SK-N-SH (cell line): ENCODE measurements around the gene FAM83F. TPM values are rescaled to one million over a fixed set of nuclear protein-coding genes. Genes with fewer than 3 reads are reported as not detected.

Experiments
- CTCF ChIA-PET: fragments of 300-600, 350-600 bp; formaldehyde crosslinking; extraction: SDS; loops from one replicate; lab custom pipeline; 2021; lab: Yijun Ruan, JAX
- POLR2A ChIA-PET: fragments of 350-600 bp; sonication (Branson Sonifier 250); formaldehyde crosslinking; extraction: SDS; loops from one replicate; lab custom pipeline; 2020; ENCODE audit warnings: antibody characterized with exemption, inconsistent platforms; lab: Yijun Ruan, JAX
- DNase-seq: peaks from one replicate; pipeline ENCODE4 v3.0.0; 2012
- H2AFZ ChIP-seq: fragments of 200-600 bp; sonication (generic); 2 replicates; pipeline ENCODE4 v1.8.1; 2016; ENCODE audit warnings: antibody characterized with exemption, mild to moderate bottlenecking, low read depth
- H3F3A ChIP-seq: fragments of 200-600 bp; sonication (generic); replicated peaks from 2 replicates; pipeline ENCODE3; 2016; ENCODE audit warnings: antibody characterized with exemption, mild to moderate bottlenecking; ENCODE audit not compliant: insufficient read depth
- H3K27ac ChIP-seq, 2 experiments: fragments of 200-500 bp in 1 of 2; fragments of 200-600 bp in 1 of 2; sonication (Bioruptor generic) in 1 of 2; sonication (generic), shearing (Covaris generic) in 1 of 2; 2 replicates each; pipeline versions ENCODE4 v1.5.1 to v1.6.1; 2014 to 2016; ENCODE audit warnings: low read depth in 2 of 2, inconsistent platforms in 1 of 2, low read length in 1 of 2, mild to moderate bottlenecking in 1 of 2, mixed read lengths in 1 of 2
- H3K27me3 ChIP-seq: fragments of 200-600 bp; sonication (generic), shearing (Covaris generic); 2 replicates; pipeline ENCODE4 v1.6.1; 2016; ENCODE audit warnings: mixed run types; ENCODE audit not compliant: insufficient read depth
- H3K36me3 ChIP-seq, 2 experiments: fragments of 200-500 bp in 1 of 2; fragments of 200-600 bp in 1 of 2; sonication (Bioruptor generic) in 1 of 2; sonication (generic) in 1 of 2; replicated peaks in 1 of 2; 2 replicates each; pipeline versions ENCODE3 to v1.5.1; 2014 to 2016; ENCODE audit warnings: low read length in 1 of 2, mild to moderate bottlenecking in 1 of 2; ENCODE audit not compliant: insufficient read depth in 2 of 2, control insufficient read depth in 1 of 2
- H3K4me1 ChIP-seq, 2 experiments: fragments of 200-500 bp in 1 of 2; fragments of 200-600 bp in 1 of 2; sonication (Bioruptor generic) in 1 of 2; sonication (generic), shearing (Covaris generic) in 1 of 2; 2 replicates each; pipeline versions ENCODE4 v1.5.1 to v1.6.1; 2014 to 2016; ENCODE audit warnings: low read depth in 1 of 2, low read length in 1 of 2, mixed run types in 1 of 2; ENCODE audit not compliant: insufficient read depth in 2 of 2, control insufficient read depth in 1 of 2
- H3K4me2 ChIP-seq: fragments of 200-600 bp; sonication (generic), shearing (Covaris generic); 2 replicates; pipeline ENCODE4 v1.6.1; 2017; ENCODE audit warnings: mixed run types
- H3K4me3 ChIP-seq, 2 experiments: fragments of 200-500 bp in 1 of 2; fragments of 200-600 bp in 1 of 2; sonication (Bioruptor generic) in 1 of 2; sonication (generic), shearing (Covaris generic) in 1 of 2; 2 replicates each; pipeline versions ENCODE4 v1.5.1 to v1.8.1; 2014 to 2016; ENCODE audit warnings: low read depth in 2 of 2, inconsistent platforms in 1 of 2, low read length in 1 of 2, mild to moderate bottlenecking in 1 of 2, mixed read lengths in 1 of 2, moderate library complexity in 1 of 2
- H3K79me2 ChIP-seq: fragments of 200-600 bp; sonication (generic); 2 replicates; pipeline ENCODE4 v1.8.1; 2017; ENCODE audit warnings: mild to moderate bottlenecking; ENCODE audit not compliant: insufficient read depth
- H3K9ac ChIP-seq: fragments of 200-600 bp; sonication (generic); 2 replicates; pipeline ENCODE4 v1.6.1; 2017; ENCODE audit warnings: mixed run types
- H3K9me2 ChIP-seq: fragments of 200-600 bp; sonication (generic); 2 replicates; pipeline ENCODE4 v1.6.1; 2017; ENCODE audit warnings: mixed run types
- H3K9me3 ChIP-seq: fragments of 200-600 bp; sonication (generic); 2 replicates; pipeline ENCODE4 v1.6.1; 2017; ENCODE audit warnings: mixed run types, mild to moderate bottlenecking, moderate library complexity
- H4K20me1 ChIP-seq: fragments of 200-600 bp; sonication (generic); 2 replicates; pipeline ENCODE4 v1.6.1; 2017; ENCODE audit warnings: mild to moderate bottlenecking, mixed run types; ENCODE audit not compliant: insufficient read depth
- CTCF ChIP-seq: fragments of 200-600 bp; sonication (generic); IDR thresholded peaks from 2 replicates; pipeline ENCODE4 v1.6.1; 2017; ENCODE audit warnings: antibody characterized with exemption, mild to moderate bottlenecking, moderate library complexity
- EZH2phosphoT487 ChIP-seq: fragments of 200-600 bp; sonication (generic); IDR thresholded peaks from 2 replicates; pipeline ENCODE4 v1.6.1; 2017; ENCODE audit warnings: low read depth, mixed run types, mild to moderate bottlenecking, antibody characterized with exemption, moderate library complexity, borderline replicate concordance
- FOSL2 ChIP-seq: IDR thresholded peaks from 2 replicates; pipeline ENCODE4 v1.4.0; 2012; ENCODE audit warnings: low read depth, mild to moderate bottlenecking, moderate library complexity, borderline replicate concordance
- FOXJ3 ChIP-seq: sonication (generic); formaldehyde crosslinking; IDR thresholded peaks from 2 replicates; pipeline ENCODE4 v1.5.1; 2020; ENCODE audit warnings: mild to moderate bottlenecking, missing genetic modification reagents
- GATA2 ChIP-seq: sonication (generic); formaldehyde crosslinking; IDR thresholded peaks from 2 replicates; pipeline ENCODE4 v1.5.0; 2020; ENCODE audit warnings: mild to moderate bottlenecking, missing genetic modification reagents
- JUND ChIP-seq: IDR thresholded peaks from 2 replicates; pipeline ENCODE4 v1.4.0; 2012
- MAX ChIP-seq: IDR thresholded peaks from 2 replicates; pipeline ENCODE4 v1.4.0; 2012; ENCODE audit warnings: low read depth
- MXI1 ChIP-seq: IDR thresholded peaks from 2 replicates; pipeline ENCODE4 v1.6.1; 2012; ENCODE audit warnings: mild to moderate bottlenecking, low read depth, low read length, improper control_type of control experiment
- POLR2AphosphoS5 ChIP-seq: IDR thresholded peaks from 2 replicates; pipeline ENCODE4 v1.6.1; 2012; ENCODE audit warnings: low read depth, low read length
- RAD21 ChIP-seq: IDR thresholded peaks from 2 replicates; pipeline ENCODE4 v1.6.1; 2012; ENCODE audit warnings: mild to moderate bottlenecking, low read length
- RCOR1 ChIP-seq: fragments of 150-350 bp; IDR thresholded peaks from 2 replicates; pipeline ENCODE4 v1.6.1; 2017; ENCODE audit warnings: antibody characterized with exemption, low read length
- REST ChIP-seq: IDR thresholded peaks from 2 replicates; pipeline ENCODE4 v1.6.1; 2012; ENCODE audit warnings: mild to moderate bottlenecking, low read depth, low read length, moderate library complexity
- RFX5 ChIP-seq: IDR thresholded peaks from 2 replicates; pipeline ENCODE4 v1.6.1; 2012; ENCODE audit warnings: mild to moderate bottlenecking, improper control_type of control experiment, low read length
- SIN3A ChIP-seq: IDR thresholded peaks from 2 replicates; pipeline ENCODE4 v1.6.1; 2012; ENCODE audit warnings: low read depth, mild to moderate bottlenecking, low read length, moderate library complexity, borderline replicate concordance
- TCF12 ChIP-seq: IDR thresholded peaks from 2 replicates; pipeline ENCODE4 v1.4.0; 2012
- TEAD4 ChIP-seq: IDR thresholded peaks from 2 replicates; pipeline ENCODE4 v1.4.0; 2012; ENCODE audit warnings: mild to moderate bottlenecking, borderline replicate concordance; ENCODE audit not compliant: insufficient read depth
- WGBS: methylation state at CpG from one replicate; pipeline ENCODE4 v1.1.6; 2017; ENCODE audit warnings: low lambda C conversion rate; 5-methylcytosine and 5-hydroxymethylcytosine counted together
- polyA plus RNA-seq, 3 experiments: library from polyadenylated mRNA; depleted of rRNA; stranded (reverse); fragments of >200 nt; gene quantifications; 2 replicates each; pipeline ENCODE4 v1.2.3, GENCODE V29; 2012

The FAM83F gene
- polyA plus RNA-seq, 1 of the 3 experiments (the other 2 are of a cell fraction) = not detected

DNA sequence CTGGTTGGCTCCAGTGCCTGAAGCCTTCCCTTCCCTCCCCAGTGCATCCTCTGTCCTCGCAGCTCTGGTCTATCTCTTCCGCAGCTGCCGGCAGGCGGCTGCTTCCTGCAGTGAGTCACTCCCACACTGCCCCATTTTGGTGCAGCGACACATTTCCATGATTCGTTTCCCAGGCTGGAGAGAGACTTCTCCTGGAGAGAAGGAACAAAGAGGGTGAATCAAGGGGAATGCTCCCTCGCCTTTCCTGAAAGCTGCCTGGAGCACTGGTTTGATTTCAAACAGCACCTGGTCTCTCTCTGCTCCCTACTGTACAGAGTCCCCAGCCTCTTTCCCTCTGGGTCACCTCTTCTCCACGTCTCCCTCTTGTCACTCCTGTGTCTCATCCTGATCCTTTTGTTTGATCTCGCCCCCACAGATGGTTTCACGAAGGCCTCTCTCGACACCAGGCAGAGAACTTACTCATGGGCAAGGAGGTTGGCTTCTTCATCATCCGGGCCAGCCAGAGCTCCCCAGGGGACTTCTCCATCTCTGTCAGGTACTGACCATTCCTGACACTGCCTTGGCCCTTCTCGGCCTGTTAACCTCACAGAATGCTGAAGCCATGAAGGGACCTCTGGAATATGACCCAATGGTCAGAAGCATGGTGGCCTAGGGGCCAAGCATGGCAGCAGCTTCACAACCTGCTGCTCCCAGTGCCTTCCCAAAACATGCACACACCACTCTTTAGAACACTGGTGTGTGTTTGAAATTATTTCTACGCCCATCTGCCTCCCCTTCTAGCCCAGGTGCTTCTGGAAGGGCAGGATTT lies 34.9 kb upstream of the FAM83F start, which contains the start of gene TMA7B:
TSS of gene TMA7B (plus strand) at position 758 of the 808 bp plus-strand sequence. CDS start 3,978 bp downstream, outside the sequence.
- Histone ChIP-seq H3K4me1 (peaks cover 0 to 8% of the 10 kb centered on the region in 2 experiments; a peak in 1 of 4 replicates), H4K20me1 (no peaks in the 10 kb centered on the region), H3K9ac (peak within 1 kb of the TSS; percentile 31; the same call in 1 of the 2 replicates), H3K27ac (peak within 1 kb of the TSS in 1 of 2 experiments; percentile 81; a peak in 2 of 4 replicates), H3K4me3 (no peak within 1 kb of the TSS), H3K4me2 (peak within 1 kb of the TSS; percentile 50), H3K36me3 (no peaks in the 10 kb centered on the region), H3K79me2 (no peaks in the 10 kb centered on the region), H2AFZ (peak within 1 kb of the TSS; percentile 35; the same call in 1 of the 2 replicates), H3K27me3 (no peaks in the 10 kb centered on the region), H3K9me2 (no peaks in the 10 kb centered on the region), H3K9me3 (no peaks in the 10 kb centered on the region), H3F3A (peaks cover 7% of the 10 kb centered on the region)
- TF ChIP-seq MXI1 (no peak), TEAD4 (no peak), MAX (peak; percentile 87), CTCF (peak; percentile 28; the same call in 1 of the 2 replicates), FOXJ3 (CRISPR knock-in tag) (no peak), GATA2 (CRISPR knock-in tag) (no peak), TCF12 (peak; percentile 68), RFX5 (no peak), RCOR1 (no peak), JUND (no peak), POLR2AphosphoS5 (no peak), FOSL2 (peak; percentile 34; the same call in 1 of the 2 replicates), EZH2phosphoT487 (no peak), RAD21 (peak; percentile 33; the same call in 1 of the 2 replicates), REST (no peak), SIN3A (no peak)
- POLR2A ChIA-PET = interaction anchor here (0.9 kb wide), 1 partner anchor 9 kb away, joined by 3 read pairs; no protein-coding TSS in a partner anchor
- 57% methylated on average over 9 of the region's 14 CpGs for WGBS
- CTCF ChIA-PET = interaction anchor here (1.0 to 2.0 kb wide), 4 partner anchors 12 to 65 kb away, joined by 3 to 8 read pairs (median 3); no protein-coding TSS in a partner anchor
- DNase-seq = peak; percentile 52
